Endothelial cell (in vitro differentiated cells): ENCODE data around the gene PIP4K2B. TPM values are rescaled to one million over a fixed set of nuclear protein-coding genes. Genes with fewer than 3 reads are reported as not detected.
"Not testable (repeated sequence)": the region's sequence is repeated elsewhere in the genome, so short reads cannot be mapped to it uniquely, and the experiment has no call there.

Source experiments
- DNase-seq: peaks from one replicate; pipeline ENCODE4 v3.0.0; 2021; ENCODE audit warnings: low spot score
- H3K27ac Mint-ChIP-seq: one replicate; pipeline ENCODE4 v1.8.0; 2021; ENCODE audit warnings: mixed read lengths, inconsistent platforms; ENCODE audit not compliant: unreplicated experiment
- H3K27me3 Mint-ChIP-seq: one replicate; pipeline ENCODE4 v1.8.0; 2021; ENCODE audit warnings: mild to moderate bottlenecking, moderate library complexity, mixed read lengths, inconsistent platforms; ENCODE audit not compliant: unreplicated experiment
- H3K36me3 Mint-ChIP-seq: one replicate; pipeline ENCODE4 v1.8.0; 2021; ENCODE audit warnings: mild to moderate bottlenecking, low read depth, mixed read lengths, inconsistent platforms; ENCODE audit not compliant: unreplicated experiment
- H3K4me1 Mint-ChIP-seq: one replicate; pipeline ENCODE4 v1.8.0; 2021; ENCODE audit warnings: mild to moderate bottlenecking, mixed read lengths, inconsistent platforms; ENCODE audit not compliant: unreplicated experiment
- H3K4me3 Mint-ChIP-seq: one replicate; pipeline ENCODE4 v1.8.0; 2021; ENCODE audit warnings: mild to moderate bottlenecking, mixed read lengths, inconsistent platforms; ENCODE audit not compliant: unreplicated experiment
- H3K9me3 Mint-ChIP-seq: one replicate; pipeline ENCODE4 v1.8.0; 2021; ENCODE audit warnings: mixed read lengths, inconsistent platforms; ENCODE audit not compliant: unreplicated experiment
- total RNA-seq: library from RNA; stranded (reverse); fragmentation: NEBNext Ultra II Directional; extraction: Animal tissue kit (Norgen Biotek cat#: 25700); gene quantifications from one replicate; pipeline ENCODE4 v1.2.1, GENCODE V29; 2021; ENCODE audit not compliant: unreplicated experiment
- TF ChIP-seq, protein P1 (sequence below): fragments of 200-600 bp; sonication (generic); IDR thresholded peaks from one replicate; pipeline ENCODE4 v1.5.0; 2021; ENCODE audit warnings: antibody characterized with exemption; ENCODE audit not compliant: unreplicated experiment

The PIP4K2B gene
- total RNA-seq, 1 donor from 2014 or later, result 91.7 TPM

DNA sequence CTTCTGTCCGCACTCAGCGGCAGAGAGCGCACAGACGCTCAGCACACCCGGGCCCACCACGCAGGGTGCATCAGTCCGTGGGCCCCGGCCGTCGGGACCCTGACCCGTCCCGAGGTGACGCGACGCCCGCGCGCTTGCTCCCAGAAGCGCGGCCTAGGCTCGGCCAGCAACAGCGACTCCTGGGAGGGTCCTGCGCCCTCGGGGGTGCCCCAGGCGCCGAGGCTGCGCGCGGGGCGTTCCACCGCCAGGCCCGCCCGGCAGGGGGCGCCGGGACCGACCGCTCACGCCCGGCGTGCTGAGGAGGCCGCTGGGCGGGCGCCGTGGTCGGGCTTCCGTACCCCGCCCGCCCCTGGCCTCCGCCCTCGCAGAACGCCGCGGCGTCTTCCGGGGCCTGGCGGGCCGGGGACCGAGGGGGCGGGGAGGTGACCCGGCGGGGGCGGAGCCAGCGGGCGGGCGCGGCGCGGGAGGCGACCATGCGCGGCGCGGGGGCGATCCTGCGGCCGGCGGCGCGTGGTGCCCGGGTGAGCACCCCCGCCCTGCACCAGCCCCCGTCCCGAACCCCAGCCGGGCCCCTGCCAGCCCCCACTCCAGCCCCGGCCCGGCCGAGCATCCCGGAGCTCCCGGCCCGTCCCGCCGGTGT lies 69.3 kb downstream of the PIP4K2B start, which contains the start of gene CISD3:
TSS of gene CISD3 (plus strand) at position 456 of the 640 bp plus-strand sequence. CDS start at position 474, 18 bp downstream.
- H3K27me3 Mint-ChIP-seq, result peaks cover 17% of the 10 kb centered on the region
- peaks cover 35% of the 10 kb centered on the region for H3K4me1 Mint-ChIP-seq
- H3K9me3 Mint-ChIP-seq, result no peaks in the 10 kb centered on the region
- TF ChIP-seq, protein P1, sequence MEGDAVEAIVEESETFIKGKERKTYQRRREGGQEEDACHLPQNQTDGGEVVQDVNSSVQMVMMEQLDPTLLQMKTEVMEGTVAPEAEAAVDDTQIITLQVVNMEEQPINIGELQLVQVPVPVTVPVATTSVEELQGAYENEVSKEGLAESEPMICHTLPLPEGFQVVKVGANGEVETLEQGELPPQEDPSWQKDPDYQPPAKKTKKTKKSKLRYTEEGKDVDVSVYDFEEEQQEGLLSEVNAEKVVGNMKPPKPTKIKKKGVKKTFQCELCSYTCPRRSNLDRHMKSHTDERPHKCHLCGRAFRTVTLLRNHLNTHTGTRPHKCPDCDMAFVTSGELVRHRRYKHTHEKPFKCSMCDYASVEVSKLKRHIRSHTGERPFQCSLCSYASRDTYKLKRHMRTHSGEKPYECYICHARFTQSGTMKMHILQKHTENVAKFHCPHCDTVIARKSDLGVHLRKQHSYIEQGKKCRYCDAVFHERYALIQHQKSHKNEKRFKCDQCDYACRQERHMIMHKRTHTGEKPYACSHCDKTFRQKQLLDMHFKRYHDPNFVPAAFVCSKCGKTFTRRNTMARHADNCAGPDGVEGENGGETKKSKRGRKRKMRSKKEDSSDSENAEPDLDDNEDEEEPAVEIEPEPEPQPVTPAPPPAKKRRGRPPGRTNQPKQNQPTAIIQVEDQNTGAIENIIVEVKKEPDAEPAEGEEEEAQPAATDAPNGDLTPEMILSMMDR, result peak; percentile 72
- H3K4me3 Mint-ChIP-seq, result peak within 1 kb of the TSS; percentile 92
- peak within 1 kb of the TSS; percentile 53 for H3K27ac Mint-ChIP-seq
- H3K36me3 Mint-ChIP-seq, result peaks cover 23% of the 10 kb centered on the region
- DNase-seq, result peak; percentile 84

DNA sequence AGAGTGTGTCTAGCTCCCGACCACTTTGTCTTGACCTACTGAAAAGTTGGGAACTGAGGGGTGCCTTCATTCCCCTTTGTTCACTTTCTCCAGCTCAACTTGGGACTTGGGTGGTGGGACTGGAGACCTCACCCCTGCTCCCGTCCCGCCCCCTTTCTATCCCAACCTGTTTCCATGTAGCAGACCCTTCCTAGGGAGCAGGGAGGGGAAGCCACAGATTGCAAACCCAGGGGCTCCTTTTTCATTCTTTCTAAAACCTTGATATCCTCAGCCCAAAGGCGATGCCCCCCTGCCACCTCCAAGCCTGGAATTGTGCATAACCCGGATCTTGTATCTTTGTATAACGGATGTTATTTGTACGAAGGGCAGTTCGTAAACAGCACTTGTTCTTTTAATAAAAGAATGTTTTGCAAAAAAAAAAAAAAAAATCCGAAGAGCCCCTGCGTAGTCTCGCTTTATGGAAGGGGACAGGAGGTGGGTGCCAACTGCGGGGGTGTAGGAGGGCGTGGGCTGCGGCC lies 69.9 kb downstream of the PIP4K2B start:
- TF ChIP-seq, protein P1, result no peak
- Mint-ChIP-seq H3K9me3 (no peaks in the 10 kb centered on the region), H3K27me3 (peaks cover 17% of the 10 kb centered on the region), H3K36me3 (peaks cover 23% of the 10 kb centered on the region), H3K27ac (no peak overlapping the region), H3K4me1 (peaks cover 35% of the 10 kb centered on the region), H3K4me3 (peak overlapping the region; percentile 65)
- DNase-seq, result no peak

DNA sequence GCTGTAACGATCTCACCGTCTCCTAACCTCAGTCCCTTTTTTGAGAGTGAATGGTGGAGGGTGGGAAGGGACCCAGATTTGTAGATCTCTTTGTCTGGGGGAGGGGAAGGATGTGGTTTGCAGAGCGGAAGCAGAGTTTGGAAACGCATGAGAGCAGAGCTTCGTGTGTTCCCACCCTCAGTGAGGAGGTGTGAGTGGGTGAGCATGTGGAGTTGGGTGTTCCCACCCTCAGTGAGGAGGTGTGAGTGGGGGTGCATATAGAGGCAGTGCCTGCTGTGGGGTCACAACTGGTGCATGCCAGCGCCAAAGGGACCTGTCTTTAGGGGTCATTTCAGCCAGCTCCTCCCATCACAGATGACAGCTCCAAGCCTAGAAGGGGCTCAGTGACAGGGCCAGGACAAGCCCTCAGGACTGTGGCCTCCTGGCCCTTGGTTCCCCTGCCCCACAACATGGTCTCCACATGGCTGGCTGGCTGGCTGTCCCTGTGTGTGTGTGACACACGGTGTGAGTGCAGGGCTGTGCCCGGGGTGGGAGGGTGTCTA lies 71.0 kb downstream of the PIP4K2B start:
- DNase-seq, result no peak
- TF ChIP-seq, protein P1, result no peak
- Mint-ChIP-seq H3K27me3 (peaks cover 16% of the 10 kb centered on the region), H3K4me1 (peaks cover 35% of the 10 kb centered on the region), H3K27ac (no peak overlapping the region), H3K36me3 (peaks cover 19% of the 10 kb centered on the region), H3K4me3 (no peak overlapping the region), H3K9me3 (no peaks in the 10 kb centered on the region)

DNA sequence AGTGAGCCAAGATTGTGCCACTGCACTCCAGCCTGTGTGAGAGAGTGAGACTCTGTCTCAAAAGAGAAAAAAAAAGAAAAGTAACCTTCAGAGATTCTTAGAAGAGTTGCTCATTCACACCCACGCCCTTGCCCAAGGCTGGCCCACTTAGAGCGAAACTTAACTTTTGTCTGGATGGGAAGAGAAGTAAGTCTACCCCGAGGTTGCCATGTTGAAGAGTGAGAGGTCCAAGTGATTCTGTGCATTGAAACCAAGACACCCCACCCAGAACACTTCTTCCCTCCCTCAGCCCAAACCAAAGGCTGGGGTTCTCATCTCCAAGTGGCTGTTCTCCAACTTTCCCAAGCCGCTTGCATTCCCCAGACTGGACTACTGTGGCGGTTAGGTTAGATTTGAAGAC lies 71.6 kb downstream of the PIP4K2B start:
- DNase-seq, result no peak
- H3K9me3 Mint-ChIP-seq, result no peaks in the 10 kb centered on the region
- TF ChIP-seq, protein P1, result no peak
- peak overlapping the region; percentile 13 for H3K4me3 Mint-ChIP-seq
- peak overlapping the region; percentile 3 for H3K27ac Mint-ChIP-seq
- H3K4me1 Mint-ChIP-seq, result peaks cover 32% of the 10 kb centered on the region
- peaks cover 13% of the 10 kb centered on the region for H3K36me3 Mint-ChIP-seq
- peaks cover 11% of the 10 kb centered on the region for H3K27me3 Mint-ChIP-seq

DNA sequence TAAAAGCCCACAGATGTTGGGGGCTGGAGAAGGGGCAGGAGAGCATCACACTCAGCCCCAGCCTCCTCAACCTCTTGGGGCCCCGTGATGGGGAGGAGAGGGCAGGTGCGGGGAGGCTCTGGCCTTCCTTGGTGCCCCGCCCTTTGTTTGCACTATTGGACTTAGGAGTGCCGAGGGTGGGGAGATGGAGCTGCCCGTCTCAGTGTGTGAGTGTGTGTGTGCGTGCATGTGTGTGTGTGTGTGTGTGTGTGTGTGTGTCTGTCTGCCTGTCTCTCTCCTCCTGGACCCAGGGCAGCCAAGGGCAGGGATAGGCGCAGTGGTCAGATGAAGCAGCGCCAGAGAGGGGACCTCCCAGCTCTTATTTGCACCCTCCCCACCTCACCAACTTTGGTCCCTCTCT lies 73.2 kb downstream of the PIP4K2B start:
- not testable (repeated sequence) for H3K36me3 Mint-ChIP-seq, H3K4me3 Mint-ChIP-seq, H3K9me3 Mint-ChIP-seq, DNase-seq, H3K27ac Mint-ChIP-seq, H3K27me3 Mint-ChIP-seq
- peaks cover 18% of the 10 kb centered on the region for H3K4me1 Mint-ChIP-seq
